Effector CD4-positive, alpha-beta T cell (primary cell): ENCODE measurements around the gene TSPY4. TPM values are rescaled to one million over a fixed set of nuclear protein-coding genes. Genes with fewer than 3 reads are reported as not detected.
"Not testable (repeated sequence)": the region's sequence is repeated elsewhere in the genome, so short reads cannot be mapped to it uniquely, and the experiment has no call there.

ENCODE experiments used
- DNase-seq: peaks from one replicate; pipeline ENCODE4 v3.0.0-alpha.2; 2020
- total RNA-seq: gene quantifications from one replicate; lab custom pipeline; 2026; lab: John Stamatoyannopoulos, UW

Gene TSPY4, protein sequence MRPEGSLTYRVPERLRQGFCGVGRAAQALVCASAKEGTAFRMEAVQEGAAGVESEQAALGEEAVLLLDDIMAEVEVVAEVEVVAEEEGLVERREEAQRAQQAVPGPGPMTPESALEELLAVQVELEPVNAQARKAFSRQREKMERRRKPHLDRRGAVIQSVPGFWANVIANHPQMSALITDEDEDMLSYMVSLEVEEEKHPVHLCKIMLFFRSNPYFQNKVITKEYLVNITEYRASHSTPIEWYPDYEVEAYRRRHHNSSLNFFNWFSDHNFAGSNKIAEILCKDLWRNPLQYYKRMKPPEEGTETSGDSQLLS
- total RNA-seq, result not detected

DNA sequence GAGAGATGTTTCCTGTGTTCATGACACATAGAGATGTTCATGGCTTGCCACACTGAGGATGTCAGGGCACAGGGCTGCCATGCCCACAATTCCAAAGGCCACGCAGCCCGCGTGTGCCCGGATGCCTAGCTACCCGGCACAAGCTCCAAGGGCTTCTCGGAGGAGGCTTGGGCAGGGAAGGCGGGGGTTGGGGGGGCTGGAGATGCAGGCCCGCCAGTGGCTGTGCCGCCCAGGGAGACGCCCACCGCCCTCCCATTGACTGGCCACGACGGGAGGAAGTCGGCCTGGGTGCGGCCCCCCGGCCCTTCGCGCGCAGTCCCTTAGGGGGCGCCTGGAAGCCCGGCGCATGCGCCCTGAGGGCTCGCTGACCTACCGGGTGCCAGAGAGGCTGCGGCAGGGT lies at the start of gene TSPY4:
TSPY4 (plus strand) TSS at position 301 of the 400 bp plus-strand sequence; CDS start at position 347, 46 bp downstream.
- not testable (repeated sequence) for DNase-seq

DNA sequence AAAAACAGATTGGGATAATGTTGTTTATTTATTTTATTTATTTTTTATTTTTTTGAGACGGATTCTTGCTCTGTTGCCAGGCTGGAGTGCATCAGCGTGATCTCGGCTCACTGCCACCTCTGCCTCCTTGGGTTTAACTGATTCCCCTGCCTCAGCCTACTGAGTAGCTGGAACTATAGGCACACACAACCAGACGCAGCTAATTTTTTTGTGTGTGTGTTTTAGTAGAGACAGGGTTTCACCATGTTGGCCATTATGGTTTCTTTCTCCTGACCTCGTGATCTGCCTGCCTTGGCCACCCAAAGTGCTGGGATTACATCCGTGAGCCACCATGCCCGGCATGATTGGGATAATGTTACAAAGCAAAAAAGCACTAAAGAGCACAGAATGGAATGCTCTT lies 16.3 kb upstream of the TSPY4 start:
- no peak for DNase-seq

DNA sequence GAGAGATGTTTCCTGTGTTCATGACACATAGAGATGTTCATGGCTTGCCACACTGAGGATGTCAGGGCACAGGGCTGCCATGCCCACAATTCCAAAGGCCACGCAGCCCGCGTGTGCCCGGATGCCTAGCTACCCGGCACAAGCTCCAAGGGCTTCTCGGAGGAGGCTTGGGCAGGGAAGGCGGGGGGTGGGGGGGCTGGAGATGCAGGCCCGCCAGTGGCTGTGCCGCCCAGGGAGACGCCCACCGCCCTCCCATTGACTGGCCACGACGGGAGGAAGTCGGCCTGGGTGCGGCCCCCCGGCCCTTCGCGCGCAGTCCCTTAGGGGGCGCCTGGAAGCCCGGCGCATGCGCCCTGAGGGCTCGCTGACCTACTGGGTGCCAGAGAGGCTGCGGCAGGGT lies 20.2 kb downstream of the TSPY4 start, which contains the start of gene TSPY8:
TSPY8 (plus strand) TSS at position 301 of the 400 bp plus-strand sequence; CDS start at position 347, 46 bp downstream.
- DNase-seq, result not testable (repeated sequence)
